GM12878 (cell line): ENCODE measurements around the gene TBC1D8B. TPM values are rescaled to one million over a fixed set of nuclear protein-coding genes. Genes with fewer than 3 reads are reported as not detected.

Experiments used
- ATAC-seq: fragments of 200-7000 bp; cut with Tn5 transposase; 3 replicates; pipeline ENCODE4 v1.9.1; 2020; ENCODE audit warnings: mild to moderate bottlenecking, moderate library complexity
- BruUV-seq: library from RNA; stranded (reverse); fragments of 400-500 nt; replicated peaks from 2 replicates; lab custom pipeline; 2021; lab: Mats Ljungman, UMichigan
- CTCF ChIA-PET: fragments of 300-600 bp; sonication (Branson Sonifier 250); formaldehyde crosslinking; extraction: SDS; loops from one replicate; lab custom pipeline; 2021; ENCODE audit warnings: inconsistent platforms; lab: Yijun Ruan, JAX
- POLR2A ChIA-PET: fragments of 350-600 bp; formaldehyde crosslinking; extraction: SDS; loops from one replicate; lab custom pipeline; 2021; ENCODE audit warnings: inconsistent platforms; lab: Charles Lee
- RAD21 ChIA-PET: fragments of 300-600 bp; sonication (Branson Sonifier 250); formaldehyde crosslinking; loops from one replicate; lab custom pipeline; 2023; ENCODE audit warnings: antibody characterized with exemption; ENCODE audit not compliant: unreplicated experiment; lab: Charles Lee
- SMC1A ChIA-PET: fragments of 300-600 bp; sonication (Branson Sonifier 250); formaldehyde crosslinking; loops from one replicate; lab custom pipeline; 2023; ENCODE audit not compliant: unreplicated experiment, uncharacterized antibody; lab: Charles Lee
- DNase-seq: peaks from one replicate; pipeline ENCODE4 v3.0.0-alpha.2; 2011; ENCODE audit warnings: low read depth, low spot score
- FAIRE-seq: peaks from 3 replicates; lab custom pipeline; 2011; peaks lifted over from hg19 to GRCh38; lab: Jason Lieb, UNC
- H2AFZ ChIP-seq: 2 replicates; pipeline ENCODE4 v1.6.0; 2011; ENCODE audit warnings: low read depth, low read length, control low read depth; ENCODE audit not compliant: control insufficient read depth
- H3K27ac ChIP-seq: 2 replicates; pipeline ENCODE4 v1.5.1; 2011; ENCODE audit warnings: control low read depth; ENCODE audit not compliant: control insufficient read depth, insufficient read depth
- H3K27me3 ChIP-seq, 2 experiments: replicated peaks in 1 of 2; 2 replicates each; pipeline versions ENCODE4 v1.6.0 to v1.6.1; 2011; ENCODE audit warnings: low read length in 1 of 2; ENCODE audit not compliant: control insufficient read depth in 2 of 2, insufficient read depth in 2 of 2
- H3K36me3 ChIP-seq, 2 experiments: 2 replicates each; pipeline ENCODE4 v1.5.1; 2011; ENCODE audit warnings: low read length in 1 of 2; ENCODE audit not compliant: control insufficient read depth in 2 of 2, insufficient read depth in 2 of 2
- H3K4me1 ChIP-seq: 2 replicates; pipeline ENCODE4 v1.6.1; 2011; ENCODE audit warnings: mild to moderate bottlenecking, low read length, moderate library complexity, mixed read lengths; ENCODE audit not compliant: control insufficient read depth, insufficient read depth
- H3K4me2 ChIP-seq: 2 replicates; pipeline ENCODE4 v1.6.0; 2011; ENCODE audit warnings: control low read depth; ENCODE audit not compliant: control insufficient read depth, insufficient read depth
- H3K4me3 ChIP-seq: fragments of 200-600 bp; sonication (generic); 2 replicates; pipeline ENCODE4 v1.5.1; 2016
- H3K79me2 ChIP-seq: 2 replicates; pipeline ENCODE4 v1.6.0; 2011; ENCODE audit warnings: low read length; ENCODE audit not compliant: control insufficient read depth, insufficient read depth
- H3K9ac ChIP-seq: 2 replicates; pipeline ENCODE4 v1.8.0; 2011; ENCODE audit warnings: low read length, control low read depth, mixed read lengths; ENCODE audit not compliant: control insufficient read depth, insufficient read depth
- H3K9me3 ChIP-seq: replicated peaks from 3 replicates; pipeline ENCODE4 v1.5.1; 2011; ENCODE audit warnings: mild to moderate bottlenecking, low read length; ENCODE audit not compliant: control insufficient read depth, insufficient read depth
- H4K20me1 ChIP-seq: 2 replicates; pipeline ENCODE4 v1.6.0; 2011; ENCODE audit not compliant: control insufficient read depth, insufficient read depth
- CTCF ChIP-seq, 3 experiments: IDR thresholded peaks in 2 of 3; conservative IDR thresholded peaks in 1 of 3; 2 replicates each; pipeline ENCODE4 v1.5.1; 2011; ENCODE audit warnings: low read depth in 3 of 3, low read length in 3 of 3, mild to moderate bottlenecking in 3 of 3, control low read depth in 2 of 3, moderate library complexity in 2 of 3, inconsistent platforms in 1 of 3, mixed read lengths in 1 of 3; ENCODE audit not compliant: control insufficient read depth in 2 of 3, insufficient read depth in 1 of 3; ENCODE audit errors: extremely low read depth in 1 of 3
- PML ChIP-seq: IDR thresholded peaks from 2 replicates; pipeline ENCODE4 v1.6.1; 2012; ENCODE audit warnings: low read length, inconsistent platforms
- RAD21 ChIP-seq: IDR thresholded peaks from 2 replicates; pipeline ENCODE4 v1.6.1; 2011; ENCODE audit warnings: mild to moderate bottlenecking, low read depth, low read length, moderate library complexity; ENCODE audit not compliant: insufficient read depth
- SMC3 ChIP-seq: IDR thresholded peaks from 2 replicates; pipeline ENCODE4 v1.6.1; 2011; ENCODE audit warnings: low read length, improper control_type of control experiment, borderline replicate concordance
- WGBS: methylation state at CpG from one replicate; pipeline ENCODE4 v1.1.6; 2016; ENCODE audit warnings: low lambda C conversion rate; ENCODE audit not compliant: insufficient replicate concordance, insufficient coverage; ENCODE audit errors: missing lambda C conversion rate; 5-methylcytosine and 5-hydroxymethylcytosine counted together
- in situ Hi-C: fragments of 300-500 bp; cut with MboI; formaldehyde crosslinking; loops from 9 replicates; pipeline ENCODE4 v1.14.3; 2018; ENCODE audit warnings: mixed read lengths
- intact Hi-C: fragments of 100-400 bp; cut with micrococcal nuclease; formaldehyde crosslinking; loops from one replicate; pipeline ENCODE4 v1.14.2; 2022; ENCODE audit not compliant: unreplicated experiment
- polyA plus RNA-seq, 11 experiments: library from polyadenylated mRNA; depleted of rRNA in 4 of 11; unstranded in 6 of 11; stranded (reverse) in 5 of 11; fragments of >200 nt; fragmentation: Nextera tagmentation in 4 of 11; fragmentation: Illumina TruSeq in 1 of 11; extraction: Ambion mirVana in 4 of 11; extraction: Trizol in 1 of 11; gene quantifications; 1 replicate in 1 of 11; 2 replicates in 10 of 11; pipeline versions ENCODE4 v1.2.1 to v1.2.3, GENCODE V29; 2011 to 2016; ENCODE audit warnings: inconsistent platforms in 2 of 11, missing spikeins in 2 of 11, low read depth in 1 of 11
- total RNA-seq, 4 experiments: library from RNA; depleted of rRNA in 3 of 4; stranded (reverse); fragments of >200 nt in 3 of 4; fragmentation: Illumina TruSeq in 1 of 4; extraction: Trizol in 1 of 4; gene quantifications; 2 replicates each; pipeline versions ENCODE4 v1.2.1 to v1.2.3, GENCODE V29; 2013 to 2021

TBC1D8B gene
- total and polyA plus RNA-seq, 10 of the 15 experiments (the other 5 are each of a cell fraction or from before 2014, with no cell fraction given): 0.95 to 2.6 (median 1.6) TPM

GRCh38 chrX:106874075-106874474 lies 71.6 kb downstream of the TBC1D8B start:
- ChIA-PET RAD21 (interaction anchor here (1.0 to 2.4 kb wide), 2 partner anchors 20 to 24 kb away, joined by 4 to 10 read pairs; no protein-coding TSS in a partner anchor), SMC1A (interaction anchor here (1.0 to 1.8 kb wide), 2 partner anchors 9 to 21 kb away, joined by 3 to 4 read pairs; no protein-coding TSS in a partner anchor)
- H3K4me1 ChIP-seq: no peaks in the 10 kb centered on the region
- H3K79me2 ChIP-seq: no peaks in the 10 kb centered on the region
- no peak overlapping the region for H3K4me3 ChIP-seq
- in situ Hi-C loops: no loop called here
- H3K4me2 ChIP-seq: no peak overlapping the region
- BruUV-seq: no TSS peak
- no peak for DNase-seq
- TF ChIP-seq PML (no peak), RAD21 (peak; percentile 35; the same call in 1 of the 2 replicates), SMC3 (peak; percentile 31; the same call in 1 of the 2 replicates), CTCF (IDR thresholded peaks at IDR 0.05 in 2 of 3, conservative IDR thresholded peaks at IDR 0.05 in 1 of 3; ENCODE audit: control insufficient read depth in 2 of 3, extremely low read depth in 1 of 3, insufficient read depth in 1 of 3, low read depth in 3 of 3, low read length in 3 of 3) (peak; percentile 38 to 53 (median 49); a peak in 5 of 6 replicates)
- TF ChIP-seq, all 136 proteins: peak for 3
- no peak overlapping the region for H3K27ac ChIP-seq
- FAIRE-seq: peak; percentile 77
- 0% methylated on average over 2 of the region's 2 CpGs for WGBS
- ATAC-seq: peak; percentile 62
- H3K27me3 ChIP-seq: no peaks in the 10 kb centered on the region
- no peaks in the 10 kb centered on the region for H3K9me3 ChIP-seq
- ChIA-PET CTCF (interaction anchor here (0.7 to 3.5 kb wide), 12 partner anchors 8 to 1491 kb away, joined by 3 to 15 read pairs (median 4); no protein-coding TSS in a partner anchor), POLR2A (no interaction called here)
- no peaks in the 10 kb centered on the region for H3K36me3 ChIP-seq
- H4K20me1 ChIP-seq: no peaks in the 10 kb centered on the region
- H2AFZ ChIP-seq: no peak overlapping the region
- no peak overlapping the region for H3K9ac ChIP-seq
- intact Hi-C loops: no loop called here
